OCI-LY7 (cell line): ENCODE data around the gene CLCF1. TPM values are rescaled to one million over a fixed set of nuclear protein-coding genes. Genes with fewer than 3 reads are reported as not detected.

Source experiments
- small RNA-seq: library from RNA; depleted of rRNA; stranded (forward); fragments of <200 nt; gene quantifications from one replicate; pipeline ENCODE3, GENCODE V24; 2014
- total RNA-seq, 2 experiments: library from RNA; depleted of rRNA in 1 of 2; stranded (reverse); fragments of >200 nt in 1 of 2; shearing (Covaris generic) in 1 of 2; gene quantifications; 2 replicates each; pipeline ENCODE4 v1.2.3, GENCODE V29; 2014 to 2022

CLCF1 gene
- total RNA-seq, 2 experiments from 2014 or later, result 0.34 to 0.35 TPM

Small RNA genes lying within 50 kb of the gene (small RNA-seq; reads per million reads assigned to genes)
- gene RN7SKP239, result 0.78 reads per million, percentile 34 among the genes with 10 or more reads in this experiment
- gene RNU6-1238P, result not detected

Other genes with a start within 250 kb of the CLCF1 start
- 379 and 397 TPM in 2 replicates for gene GRK2, start 107.1 kb downstream of the CLCF1 start, total RNA-seq (2014; rRNA removed; shearing (Covaris generic))
- gene GRK2, start 107.1 kb downstream of the CLCF1 start, total RNA-seq (2022), result 280 and 373 TPM in 2 replicates
- gene ANKRD13D, start 84.3 kb downstream of the CLCF1 start, total RNA-seq (2014; rRNA removed; shearing (Covaris generic)), result 101 and 136 TPM in 2 replicates
- 119 and 136 TPM in 2 replicates for gene ANKRD13D, start 84.3 kb downstream of the CLCF1 start, total RNA-seq (2022)
- gene SSH3, start 70.1 kb downstream of the CLCF1 start, total RNA-seq (2014; rRNA removed; shearing (Covaris generic)), result 8.4 and 9.2 TPM in 2 replicates
- gene SSH3, start 70.1 kb downstream of the CLCF1 start, total RNA-seq (2022), result 18.5 and 22.0 TPM in 2 replicates
- gene POLD4, start 20.1 kb downstream of the CLCF1 start, total RNA-seq (2014; rRNA removed; shearing (Covaris generic)), result 146 and 153 TPM in 2 replicates
- 160 and 171 TPM in 2 replicates for gene POLD4, start 20.1 kb downstream of the CLCF1 start, total RNA-seq (2022)
- gene RAD9A, start 18.4 kb upstream of the CLCF1 start, total RNA-seq (2014; rRNA removed; shearing (Covaris generic)), result 30.1 and 51.0 TPM in 2 replicates
- gene RAD9A, start 18.4 kb upstream of the CLCF1 start, total RNA-seq (2022), result 62.2 and 71.1 TPM in 2 replicates
- 248 and 311 TPM in 2 replicates for gene PPP1CA, start 28.3 kb upstream of the CLCF1 start, total RNA-seq (2014; rRNA removed; shearing (Covaris generic))
- gene PPP1CA, start 28.3 kb upstream of the CLCF1 start, total RNA-seq (2022), result 210 and 219 TPM in 2 replicates
- 105 and 124 TPM in 2 replicates for gene TBC1D10C, start 30.5 kb upstream of the CLCF1 start, total RNA-seq (2014; rRNA removed; shearing (Covaris generic))
- 108 and 117 TPM in 2 replicates for gene TBC1D10C, start 30.5 kb upstream of the CLCF1 start, total RNA-seq (2022)
- gene CARNS1, start 42.1 kb upstream of the CLCF1 start, total RNA-seq (2014; rRNA removed; shearing (Covaris generic)), result 0.06 and 0.15 TPM in 2 replicates
- 0.21 and 0.41 TPM in 2 replicates for gene CARNS1, start 42.1 kb upstream of the CLCF1 start, total RNA-seq (2022)
- gene RPS6KB2, start 54.9 kb upstream of the CLCF1 start, total RNA-seq (2014; rRNA removed; shearing (Covaris generic)), result 51.1 and 69.4 TPM in 2 replicates
- 48.3 and 54.9 TPM in 2 replicates for gene RPS6KB2, start 54.9 kb upstream of the CLCF1 start, total RNA-seq (2022)
- 175 and 212 TPM in 2 replicates for gene PTPRCAP, start 64.1 kb upstream of the CLCF1 start, total RNA-seq (2014; rRNA removed; shearing (Covaris generic))
- 101 and 129 TPM in 2 replicates for gene PTPRCAP, start 64.1 kb upstream of the CLCF1 start, total RNA-seq (2022)
- gene CORO1B, start 69.9 kb upstream of the CLCF1 start, total RNA-seq (2014; rRNA removed; shearing (Covaris generic)), result 48.0 and 55.3 TPM in 2 replicates
- 85.3 and 87.4 TPM in 2 replicates for gene CORO1B, start 69.9 kb upstream of the CLCF1 start, total RNA-seq (2022)
- not detected in 2 replicates for gene GPR152, start 79.1 kb upstream of the CLCF1 start, total RNA-seq (2014; rRNA removed; shearing (Covaris generic))
- gene GPR152, start 79.1 kb upstream of the CLCF1 start, total RNA-seq (2022), result not detected in 2 replicates
- gene CABP4, start 81.8 kb upstream of the CLCF1 start, total RNA-seq (2014; rRNA removed; shearing (Covaris generic)), result 3.0 and 3.1 TPM in 2 replicates
- 11.5 and 11.8 TPM in 2 replicates for gene CABP4, start 81.8 kb upstream of the CLCF1 start, total RNA-seq (2022)
- gene TMEM134, start 95.7 kb upstream of the CLCF1 start, total RNA-seq (2014; rRNA removed; shearing (Covaris generic)), result 26.8 and 38.8 TPM in 2 replicates
- gene TMEM134, start 95.7 kb upstream of the CLCF1 start, total RNA-seq (2022), result 76.9 and 86.9 TPM in 2 replicates
- 123 and 125 TPM in 2 replicates for gene AIP, start 109.4 kb upstream of the CLCF1 start, total RNA-seq (2014; rRNA removed; shearing (Covaris generic))
- 112 and 116 TPM in 2 replicates for gene AIP, start 109.4 kb upstream of the CLCF1 start, total RNA-seq (2022)
- gene PITPNM1, start 131.8 kb upstream of the CLCF1 start, total RNA-seq (2014; rRNA removed; shearing (Covaris generic)), result 37.2 and 43.5 TPM in 2 replicates
- 45.6 and 51.3 TPM in 2 replicates for gene PITPNM1, start 131.8 kb upstream of the CLCF1 start, total RNA-seq (2022)
- 57.0 and 71.5 TPM in 2 replicates for gene CDK2AP2, start 134.6 kb upstream of the CLCF1 start, total RNA-seq (2014; rRNA removed; shearing (Covaris generic))
- gene CDK2AP2, start 134.6 kb upstream of the CLCF1 start, total RNA-seq (2022), result 83.9 and 90.2 TPM in 2 replicates
- gene CABP2, start 149.8 kb upstream of the CLCF1 start, total RNA-seq (2014; rRNA removed; shearing (Covaris generic)), result not detected in 2 replicates
- not detected in 2 replicates for gene CABP2, start 149.8 kb upstream of the CLCF1 start, total RNA-seq (2022)
- 1,251 and 1,604 TPM in 2 replicates for gene GSTP1, start 210.2 kb upstream of the CLCF1 start, total RNA-seq (2014; rRNA removed; shearing (Covaris generic))
- gene GSTP1, start 210.2 kb upstream of the CLCF1 start, total RNA-seq (2022), result 1,017 and 1,139 TPM in 2 replicates
- 257 and 283 TPM in 2 replicates for gene NDUFV1, start 233.3 kb upstream of the CLCF1 start, total RNA-seq (2014; rRNA removed; shearing (Covaris generic))
- 294 and 335 TPM in 2 replicates for gene NDUFV1, start 233.3 kb upstream of the CLCF1 start, total RNA-seq (2022)